H9 (cell line): ENCODE results near the gene HSD11B1L. TPM values are rescaled to one million over a fixed set of nuclear protein-coding genes. Genes with fewer than 3 reads are reported as not detected.
A peak's percentile ranks its signal among the peaks of the same experiment; 100 is the strongest.

Source experiments
- DNase-seq: peaks from one replicate; pipeline ENCODE4 v3.0.0-alpha.2; 2017
- H2AFZ ChIP-seq: one replicate; pipeline ENCODE4 v1.6.1; 2013; ENCODE audit warnings: mild to moderate bottlenecking, low read length, control low read depth, moderate library complexity
- H2AK5ac ChIP-seq: 2 replicates; pipeline ENCODE4 v1.6.1; 2013; ENCODE audit warnings: low read length, control low read depth, mixed read lengths; ENCODE audit not compliant: insufficient read length
- H2BK120ac ChIP-seq: one replicate; pipeline ENCODE4 v1.6.1; 2013; ENCODE audit warnings: low read depth, mild to moderate bottlenecking, low read length, control low read depth, inconsistent platforms; ENCODE audit not compliant: poor library complexity, severe bottlenecking
- H2BK12ac ChIP-seq: 2 replicates; pipeline ENCODE4 v1.6.1; 2013; ENCODE audit warnings: low read length, control low read depth, mixed read lengths, low read depth; ENCODE audit not compliant: insufficient read length
- H2BK15ac ChIP-seq: 2 replicates; pipeline ENCODE4 v1.6.1; 2013; ENCODE audit warnings: low read depth, low read length, control low read depth
- H2BK20ac ChIP-seq: one replicate; pipeline ENCODE4 v1.6.1; 2013; ENCODE audit warnings: low read depth, mild to moderate bottlenecking, low read length, control low read depth, inconsistent platforms; ENCODE audit not compliant: poor library complexity, severe bottlenecking
- H2BK5ac ChIP-seq: 2 replicates; pipeline ENCODE4 v1.6.1; 2013; ENCODE audit warnings: low read length, control low read depth, mixed read lengths; ENCODE audit not compliant: insufficient read length
- H3K14ac ChIP-seq: 2 replicates; pipeline ENCODE4 v1.6.1; 2013; ENCODE audit warnings: low read length, control low read depth; ENCODE audit not compliant: insufficient read depth
- H3K18ac ChIP-seq: 2 replicates; pipeline ENCODE4 v1.6.1; 2013; ENCODE audit warnings: low read depth, mild to moderate bottlenecking, mixed read lengths, low read length, control low read depth; ENCODE audit not compliant: insufficient read length
- H3K23ac ChIP-seq: 2 replicates; pipeline ENCODE4 v1.6.1; 2013; ENCODE audit warnings: low read length, control low read depth, mixed read lengths, low read depth; ENCODE audit not compliant: insufficient read length
- H3K23me2 ChIP-seq: 2 replicates; pipeline ENCODE4 v1.6.1; 2013; ENCODE audit warnings: low read depth, mild to moderate bottlenecking, mixed read lengths, low read length, control low read depth; ENCODE audit not compliant: insufficient read length, poor library complexity, severe bottlenecking
- H3K27ac ChIP-seq: 2 replicates; pipeline ENCODE4 v1.5.1; 2013; ENCODE audit warnings: low read length, control low read depth, mixed read lengths, low read depth; ENCODE audit not compliant: insufficient read length
- H3K27me3 ChIP-seq: 2 replicates; pipeline ENCODE4 v1.6.1; 2013; ENCODE audit warnings: low read length, control low read depth, inconsistent platforms; ENCODE audit not compliant: insufficient read depth
- H3K4ac ChIP-seq: 2 replicates; pipeline ENCODE4 v1.6.1; 2013; ENCODE audit warnings: low read depth, mild to moderate bottlenecking, control low read depth, inconsistent platforms, low read length, moderate library complexity
- H3K4me1 ChIP-seq: 2 replicates; pipeline ENCODE4 v1.6.1; 2013; ENCODE audit warnings: low read length, control low read depth, inconsistent platforms; ENCODE audit not compliant: insufficient read depth
- H3K4me2 ChIP-seq: 2 replicates; pipeline ENCODE4 v1.6.1; 2013; ENCODE audit warnings: low read length, control low read depth, mixed read lengths; ENCODE audit not compliant: insufficient read length, insufficient read depth
- H3K56ac ChIP-seq: 2 replicates; pipeline ENCODE4 v1.6.1; 2013; ENCODE audit warnings: low read depth, mild to moderate bottlenecking, mixed read lengths, low read length, control low read depth; ENCODE audit not compliant: insufficient read length
- H3K79me1 ChIP-seq: 2 replicates; pipeline ENCODE4 v1.6.1; 2013; ENCODE audit warnings: low read depth, mild to moderate bottlenecking, moderate library complexity, low read length, control low read depth, inconsistent platforms; ENCODE audit not compliant: insufficient read depth, poor library complexity, severe bottlenecking
- H3K79me2 ChIP-seq: 2 replicates; pipeline ENCODE4 v1.6.1; 2013; ENCODE audit warnings: low read length, control low read depth, inconsistent platforms; ENCODE audit not compliant: insufficient read depth
- H3K9ac ChIP-seq: 2 replicates; pipeline ENCODE4 v1.6.1; 2013; ENCODE audit warnings: low read length, control low read depth, mixed read lengths; ENCODE audit not compliant: insufficient read length; ENCODE audit errors: extremely low read depth
- H3K9me3 ChIP-seq: one replicate; pipeline ENCODE4 v1.6.1; 2013; ENCODE audit warnings: low read depth, low read length, inconsistent platforms; ENCODE audit not compliant: control insufficient read depth
- H3T11ph ChIP-seq: one replicate; pipeline ENCODE4 v1.6.1; 2013; ENCODE audit warnings: mild to moderate bottlenecking, low read length, control low read depth, inconsistent platforms
- H4K20me1 ChIP-seq: one replicate; pipeline ENCODE4 v1.6.1; 2013; ENCODE audit not compliant: control insufficient read depth, insufficient read length, insufficient read depth
- H4K5ac ChIP-seq: 2 replicates; pipeline ENCODE4 v1.6.1; 2013; ENCODE audit warnings: low read depth, mild to moderate bottlenecking, mixed read lengths, low read length, control low read depth; ENCODE audit not compliant: insufficient read length
- H4K8ac ChIP-seq: replicated peaks from 2 replicates; pipeline ENCODE4 v1.6.1; 2013; ENCODE audit warnings: low read length, control low read depth, mixed read lengths, low read depth; ENCODE audit not compliant: insufficient read length
- H4K91ac ChIP-seq: 2 replicates; pipeline ENCODE4 v1.6.1; 2013; ENCODE audit warnings: low read depth, mild to moderate bottlenecking, moderate library complexity, mixed read lengths, low read length, control low read depth; ENCODE audit not compliant: insufficient read length
- H3K27ac Mint-ChIP-seq, 3 experiments: 2 replicates in 2 of 3; 3 replicates in 1 of 3; pipeline ENCODE4 v1.8.0; 2020 to 2021; ENCODE audit warnings: mixed read lengths in 3 of 3, mild to moderate bottlenecking in 1 of 3, moderate library complexity in 1 of 3
- H3K27me3 Mint-ChIP-seq: 2 replicates; pipeline ENCODE4 v1.8.0; 2021; ENCODE audit warnings: low read depth, mild to moderate bottlenecking, moderate library complexity, mixed read lengths
- H3K36me3 Mint-ChIP-seq, 3 experiments: 2 replicates in 2 of 3; 3 replicates in 1 of 3; pipeline ENCODE4 v1.8.0; 2020 to 2021; ENCODE audit warnings: low read depth in 3 of 3, mixed read lengths in 3 of 3; ENCODE audit not compliant: insufficient read depth in 1 of 3
- H3K4me1 Mint-ChIP-seq, 2 experiments: 2 replicates each; pipeline ENCODE4 v1.8.0; 2020; ENCODE audit warnings: mixed read lengths in 2 of 2
- H3K4me3 Mint-ChIP-seq, 2 experiments: 2 replicates in 1 of 2; 3 replicates in 1 of 2; pipeline ENCODE4 v1.8.0; 2020 to 2021; ENCODE audit warnings: mild to moderate bottlenecking in 2 of 2, mixed read lengths in 2 of 2, moderate library complexity in 1 of 2
- H3K9me3 Mint-ChIP-seq, 2 experiments: 2 replicates in 1 of 2; 3 replicates in 1 of 2; pipeline ENCODE4 v1.8.0; 2020; ENCODE audit warnings: mild to moderate bottlenecking in 2 of 2, mixed read lengths in 2 of 2, moderate library complexity in 1 of 2
- CTCF ChIP-seq: fragments of 200-600 bp; sonication (generic); conservative IDR thresholded peaks from 3 replicates; pipeline ENCODE4 v1.8.0; 2021; ENCODE audit warnings: antibody characterized with exemption, mild to moderate bottlenecking
- WGBS: extraction: QIAGEN DNeasy Blood & Tissue Kit; methylation state at CpG from one replicate; pipeline ENCODE4 v1.1.7; 2013; ENCODE audit warnings: missing lambda C conversion rate, low lambda C conversion rate, mixed read lengths; ENCODE audit not compliant: insufficient read length; ENCODE audit errors: extremely low coverage; 5-methylcytosine and 5-hydroxymethylcytosine counted together
- total RNA-seq: library from RNA; stranded (reverse); gene quantifications from 2 replicates; pipeline ENCODE4 v1.2.1, GENCODE V29; 2021

HSD11B1L gene
- total RNA-seq, 1 experiment from 2014 or later, result 9.3 TPM

GRCh38 chr19:5717215-5717935 lies 36.5 kb downstream of the HSD11B1L start:
- TF ChIP-seq CTCF, result no peak
- Histone ChIP-seq H3K18ac (no peak overlapping the region), H4K91ac (no peak overlapping the region), H3K4me1 (no peaks in the 10 kb centered on the region), H3K79me2 (peaks cover 31% of the 10 kb centered on the region), H3T11ph (no peak overlapping the region), H3K27me3 (no peaks in the 10 kb centered on the region), H3K23ac (no peak overlapping the region), H2AK5ac (no peak overlapping the region), H2BK20ac (no peak overlapping the region), H3K4me2 (no peak overlapping the region), H2BK12ac (no peak overlapping the region), H3K4ac (no peak overlapping the region), H3K9me3 (no peaks in the 10 kb centered on the region), H2BK120ac (no peak overlapping the region), H4K20me1 (no peaks in the 10 kb centered on the region), H3K9ac (no peak overlapping the region), H2BK5ac (no peak overlapping the region), H3K79me1 (peaks cover 4% of the 10 kb centered on the region), H2BK15ac (no peak overlapping the region), H4K8ac (no peak overlapping the region), H3K56ac (no peak overlapping the region), H3K14ac (no peak overlapping the region), H3K27ac (no peak overlapping the region), H4K5ac (no peak overlapping the region), H3K23me2 (peaks cover 9% of the 10 kb centered on the region), H2AFZ (no peak overlapping the region)
- Mint-ChIP-seq H3K36me3 (peaks cover 26 to 45% (median 34%) of the 10 kb centered on the region in 3 experiments), H3K4me3 (peak overlapping the region; percentile 63 to 91), H3K9me3 (no peaks in the 10 kb centered on the region; a peak in 2 of 5 replicates), H3K27me3 (no peaks in the 10 kb centered on the region), H3K4me1 (peaks cover 16 to 18% of the 10 kb centered on the region in 2 experiments), H3K27ac (peak overlapping the region in 2 of 3 experiments; percentile 48 to 68; a peak in 4 of 7 replicates)
- no peak for DNase-seq
- no CpG with 5 or more reads among the region's 8 CpGs for WGBS
